Measurements from ENCODE around the gene VAV2.

VAV2 gene

DNA sequence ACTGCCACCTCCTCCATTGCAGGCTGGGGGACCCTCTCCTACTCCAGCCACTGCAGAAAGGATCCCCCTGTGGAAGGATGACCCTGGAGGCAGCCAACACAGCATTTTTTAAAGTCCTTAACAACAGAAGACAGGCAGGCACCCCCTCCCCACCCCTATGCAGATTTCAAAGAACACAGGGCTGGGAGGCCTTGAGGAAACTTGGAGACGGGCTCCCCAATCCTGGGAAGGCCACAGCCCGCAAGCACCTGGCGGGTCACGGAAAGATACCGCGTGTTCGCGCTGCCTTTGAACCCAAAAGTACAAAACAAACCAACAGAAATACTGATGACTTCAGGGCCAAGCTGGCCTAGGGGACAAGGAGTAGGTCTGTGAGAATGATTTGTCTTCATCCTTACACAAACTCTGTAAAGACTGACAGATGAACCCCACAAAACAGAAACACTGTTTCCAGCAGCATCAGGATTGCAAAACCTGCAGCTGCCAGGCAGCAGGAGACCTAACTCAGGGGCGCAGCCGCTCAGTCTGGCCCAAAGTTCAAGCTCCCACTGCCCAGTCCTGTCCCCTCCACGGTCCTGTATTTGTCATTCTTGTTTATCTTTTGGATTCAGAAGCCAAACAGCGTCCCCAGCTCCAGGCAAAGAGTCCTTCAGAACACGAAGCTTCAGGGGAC lies 13.8 kb downstream of the VAV2 start:
- Histone ChIP-seq H3K4me1 (ENCODE audit: control insufficient read depth, insufficient read depth, low read length, poor library complexity, severe bottlenecking) (peaks cover 36% of the 10 kb centered on the region), H3K27ac (ENCODE audit: low read depth, low read length, severe bottlenecking) (peak overlapping the region; percentile 16), H3K9me3 (ENCODE audit: control insufficient read depth, low read length) (no peaks in the 10 kb centered on the region), H3K4me3 (ENCODE audit: extremely low read depth, insufficient read depth, low read length, poor library complexity, severe bottlenecking) (no peak overlapping the region), H3K36me3 (ENCODE audit: control insufficient read depth, insufficient read depth, low read length) (peaks cover 8% of the 10 kb centered on the region)
- WGBS, 2 experiments (ENCODE audit: insufficient coverage in 2 of 2): 88 to 90% methylated on average over 5 of the region's 13 CpGs

GRCh38 chr9:133977421-133978201 lies 14.5 kb downstream of the VAV2 start:
- no peak overlapping the region for H3K4me3 ChIP-seq (ENCODE audit: extremely low read depth, insufficient read depth, low read length, poor library complexity, severe bottlenecking)
- WGBS, 2 experiments (ENCODE audit: insufficient coverage in 2 of 2): 93 to 95% methylated on average over 26 of the region's 26 CpGs
- no peaks in the 10 kb centered on the region for H3K9me3 ChIP-seq (ENCODE audit: control insufficient read depth, low read length)
- no peak overlapping the region for H3K27ac ChIP-seq (ENCODE audit: low read depth, low read length, severe bottlenecking)
- peaks cover 8% of the 10 kb centered on the region for H3K36me3 ChIP-seq (ENCODE audit: control insufficient read depth, insufficient read depth, low read length)
- H3K4me1 ChIP-seq (ENCODE audit: control insufficient read depth, insufficient read depth, low read length, poor library complexity, severe bottlenecking): peaks cover 36% of the 10 kb centered on the region

GRCh38 chr9:133976887-133977286 lies 15.2 kb downstream of the VAV2 start:
- peaks cover 8% of the 10 kb centered on the region for H3K36me3 ChIP-seq (ENCODE audit: control insufficient read depth, insufficient read depth, low read length)
- H3K4me3 ChIP-seq (ENCODE audit: extremely low read depth, insufficient read depth, low read length, poor library complexity, severe bottlenecking): no peak overlapping the region
- H3K9me3 ChIP-seq (ENCODE audit: control insufficient read depth, low read length): no peaks in the 10 kb centered on the region
- no peak overlapping the region for H3K27ac ChIP-seq (ENCODE audit: low read depth, low read length, severe bottlenecking)
- WGBS, 2 experiments (ENCODE audit: insufficient coverage in 2 of 2): 95% methylated on average over 9 of the region's 9 CpGs
- peaks cover 32% of the 10 kb centered on the region for H3K4me1 ChIP-seq (ENCODE audit: control insufficient read depth, insufficient read depth, low read length, poor library complexity, severe bottlenecking)

- Histone ChIP-seq H3K36me3 (ENCODE audit: control insufficient read depth, insufficient read depth, low read length) (peaks cover 8% of the 10 kb centered on the region), H3K27ac (ENCODE audit: low read depth, low read length, severe bottlenecking) (no peak overlapping the region), H3K9me3 (ENCODE audit: control insufficient read depth, low read length) (no peaks in the 10 kb centered on the region), H3K4me3 (ENCODE audit: extremely low read depth, insufficient read depth, low read length, poor library complexity, severe bottlenecking) (no peak overlapping the region), H3K4me1 (ENCODE audit: control insufficient read depth, insufficient read depth, low read length, poor library complexity, severe bottlenecking) (peaks cover 37% of the 10 kb centered on the region)
- WGBS, 2 experiments (ENCODE audit: insufficient coverage in 2 of 2): 96% methylated on average over 12 to 14 of the region's 17 CpGs
Observed at GRCh38 chr9:133976191-133976861, 15.8 kb downstream of the VAV2 start.

DNA sequence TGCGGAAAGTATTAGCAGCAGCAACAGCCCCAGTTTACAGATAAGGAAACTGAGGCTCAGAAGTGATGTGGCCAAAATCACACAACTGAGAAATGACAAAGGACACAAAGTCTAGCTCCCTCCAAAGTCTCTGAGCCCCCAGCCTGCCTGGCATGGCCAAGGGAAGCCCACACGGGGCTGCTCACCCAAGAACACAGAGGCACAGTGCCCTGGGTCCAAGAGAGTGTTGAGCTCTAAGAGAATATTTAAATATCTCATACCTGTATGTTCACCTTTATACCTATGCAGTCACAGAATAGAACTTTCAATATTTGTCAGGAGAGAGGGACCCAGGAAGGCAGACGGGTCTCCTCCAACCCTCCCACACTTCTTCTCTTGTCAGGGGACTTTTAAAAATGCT lies 16.6 kb downstream of the VAV2 start:
- no peak overlapping the region for H3K4me3 ChIP-seq (ENCODE audit: extremely low read depth, insufficient read depth, low read length, poor library complexity, severe bottlenecking)
- WGBS, 2 experiments (ENCODE audit: insufficient coverage in 2 of 2): 87 to 100% methylated on average over 1 to 2 of the region's 3 CpGs
- H3K36me3 ChIP-seq (ENCODE audit: control insufficient read depth, insufficient read depth, low read length): peaks cover 8% of the 10 kb centered on the region
- H3K4me1 ChIP-seq (ENCODE audit: control insufficient read depth, insufficient read depth, low read length, poor library complexity, severe bottlenecking): peaks cover 41% of the 10 kb centered on the region
- no peaks in the 10 kb centered on the region for H3K9me3 ChIP-seq (ENCODE audit: control insufficient read depth, low read length)
- no peak overlapping the region for H3K27ac ChIP-seq (ENCODE audit: low read depth, low read length, severe bottlenecking)

DNA sequence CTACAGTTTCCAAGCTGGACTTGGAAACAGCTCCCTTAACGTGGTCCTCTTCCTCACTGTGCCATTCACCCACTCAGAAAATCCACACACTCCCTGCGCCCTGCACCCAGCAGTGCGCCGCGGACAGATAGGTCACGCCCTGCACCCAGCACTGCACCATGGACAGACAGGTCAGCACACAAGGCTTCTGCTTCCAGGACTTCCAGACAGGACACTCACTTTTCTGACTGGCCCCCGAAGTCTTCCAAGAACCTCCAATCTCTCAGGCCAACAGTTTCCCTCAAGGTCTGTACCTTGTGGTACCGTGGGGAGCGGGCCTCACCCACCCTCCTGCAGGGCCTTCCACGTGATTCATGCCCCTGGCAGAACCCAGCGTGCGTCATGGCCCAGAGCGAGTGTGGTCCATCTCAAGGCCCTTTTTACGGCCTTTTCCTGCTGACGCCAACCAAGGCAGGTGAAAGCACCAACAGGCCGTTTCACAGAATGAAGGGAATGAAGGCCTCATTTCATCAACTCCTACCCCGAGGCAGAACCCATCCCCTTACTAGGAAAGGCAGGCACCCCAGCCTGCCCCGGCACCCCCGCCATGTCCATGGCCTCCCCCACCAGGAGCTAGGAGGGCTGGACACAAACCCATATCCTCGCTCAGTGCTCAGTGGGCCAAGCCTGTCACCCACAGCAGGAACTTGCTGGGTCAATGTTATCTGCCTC lies 17.3 kb downstream of the VAV2 start:
- peaks cover 38% of the 10 kb centered on the region for H3K4me1 ChIP-seq (ENCODE audit: control insufficient read depth, insufficient read depth, low read length, poor library complexity, severe bottlenecking)
- H3K4me3 ChIP-seq (ENCODE audit: extremely low read depth, insufficient read depth, low read length, poor library complexity, severe bottlenecking): no peak overlapping the region
- WGBS, 2 experiments (ENCODE audit: insufficient coverage in 2 of 2): 93 to 98% methylated on average over 15 to 19 of the region's 20 CpGs
- H3K27ac ChIP-seq (ENCODE audit: low read depth, low read length, severe bottlenecking): no peak overlapping the region
- H3K9me3 ChIP-seq (ENCODE audit: control insufficient read depth, low read length): no peaks in the 10 kb centered on the region
- peaks cover 8% of the 10 kb centered on the region for H3K36me3 ChIP-seq (ENCODE audit: control insufficient read depth, insufficient read depth, low read length)

DNA sequence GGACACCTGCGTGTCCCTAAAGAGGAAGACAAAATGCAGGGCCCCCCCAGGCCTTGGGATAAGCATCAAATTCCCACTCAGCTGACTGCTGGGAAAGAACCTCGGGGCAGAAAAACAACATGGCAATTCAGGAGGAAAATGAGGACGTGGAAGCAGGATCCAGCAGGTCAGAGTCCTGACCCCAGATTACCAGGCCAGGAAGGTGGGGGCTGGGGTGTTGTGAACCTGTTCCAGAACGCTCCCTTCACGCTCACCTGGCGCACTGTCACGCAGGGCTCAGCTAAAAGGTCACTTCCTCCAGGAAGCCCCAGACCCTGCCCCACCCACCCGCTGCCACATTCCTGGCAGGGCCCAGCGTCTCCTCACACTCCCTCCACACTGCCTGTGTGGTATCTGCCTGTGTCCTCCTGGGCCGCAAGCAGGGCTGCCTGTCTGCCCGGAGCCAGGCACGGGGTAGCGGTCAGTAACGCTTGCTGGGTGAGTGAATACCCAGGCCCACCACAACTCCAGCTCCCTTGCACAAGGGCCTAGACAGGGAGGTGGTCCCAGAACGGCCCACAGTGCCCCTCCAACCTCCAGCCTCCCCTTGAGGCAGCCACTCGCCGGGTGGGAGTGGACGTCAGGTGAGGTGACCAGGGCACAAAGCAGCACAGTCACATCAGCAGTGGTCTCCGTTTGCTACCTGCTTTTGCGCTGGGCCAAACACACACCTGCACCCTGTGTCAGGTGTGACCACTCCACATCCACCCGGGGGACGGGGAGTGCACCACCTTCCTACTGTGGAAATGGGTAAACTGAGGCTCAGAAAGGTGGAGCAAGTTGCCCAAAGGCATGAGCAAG lies 18.1 kb downstream of the VAV2 start:
- no peak overlapping the region for H3K27ac ChIP-seq (ENCODE audit: low read depth, low read length, severe bottlenecking)
- H3K36me3 ChIP-seq (ENCODE audit: control insufficient read depth, insufficient read depth, low read length): peaks cover 8% of the 10 kb centered on the region
- H3K4me3 ChIP-seq (ENCODE audit: extremely low read depth, insufficient read depth, low read length, poor library complexity, severe bottlenecking): no peak overlapping the region
- 88 to 90% methylated on average over 20 to 21 of the region's 22 CpGs for WGBS, 2 experiments (ENCODE audit: insufficient coverage in 2 of 2)
- H3K9me3 ChIP-seq (ENCODE audit: control insufficient read depth, low read length): no peaks in the 10 kb centered on the region
- peaks cover 30% of the 10 kb centered on the region for H3K4me1 ChIP-seq (ENCODE audit: control insufficient read depth, insufficient read depth, low read length, poor library complexity, severe bottlenecking)

GRCh38 chr9:133973111-133973790 lies 18.9 kb downstream of the VAV2 start:
- Histone ChIP-seq H3K36me3 (ENCODE audit: control insufficient read depth, insufficient read depth, low read length) (peaks cover 8% of the 10 kb centered on the region), H3K4me1 (ENCODE audit: control insufficient read depth, insufficient read depth, low read length, poor library complexity, severe bottlenecking) (peaks cover 27% of the 10 kb centered on the region), H3K4me3 (ENCODE audit: extremely low read depth, insufficient read depth, low read length, poor library complexity, severe bottlenecking) (no peak overlapping the region), H3K27ac (ENCODE audit: low read depth, low read length, severe bottlenecking) (no peak overlapping the region), H3K9me3 (ENCODE audit: control insufficient read depth, low read length) (no peaks in the 10 kb centered on the region)
- 94 to 98% methylated on average over 18 to 20 of the region's 24 CpGs for WGBS, 2 experiments (ENCODE audit: insufficient coverage in 2 of 2)

DNA sequence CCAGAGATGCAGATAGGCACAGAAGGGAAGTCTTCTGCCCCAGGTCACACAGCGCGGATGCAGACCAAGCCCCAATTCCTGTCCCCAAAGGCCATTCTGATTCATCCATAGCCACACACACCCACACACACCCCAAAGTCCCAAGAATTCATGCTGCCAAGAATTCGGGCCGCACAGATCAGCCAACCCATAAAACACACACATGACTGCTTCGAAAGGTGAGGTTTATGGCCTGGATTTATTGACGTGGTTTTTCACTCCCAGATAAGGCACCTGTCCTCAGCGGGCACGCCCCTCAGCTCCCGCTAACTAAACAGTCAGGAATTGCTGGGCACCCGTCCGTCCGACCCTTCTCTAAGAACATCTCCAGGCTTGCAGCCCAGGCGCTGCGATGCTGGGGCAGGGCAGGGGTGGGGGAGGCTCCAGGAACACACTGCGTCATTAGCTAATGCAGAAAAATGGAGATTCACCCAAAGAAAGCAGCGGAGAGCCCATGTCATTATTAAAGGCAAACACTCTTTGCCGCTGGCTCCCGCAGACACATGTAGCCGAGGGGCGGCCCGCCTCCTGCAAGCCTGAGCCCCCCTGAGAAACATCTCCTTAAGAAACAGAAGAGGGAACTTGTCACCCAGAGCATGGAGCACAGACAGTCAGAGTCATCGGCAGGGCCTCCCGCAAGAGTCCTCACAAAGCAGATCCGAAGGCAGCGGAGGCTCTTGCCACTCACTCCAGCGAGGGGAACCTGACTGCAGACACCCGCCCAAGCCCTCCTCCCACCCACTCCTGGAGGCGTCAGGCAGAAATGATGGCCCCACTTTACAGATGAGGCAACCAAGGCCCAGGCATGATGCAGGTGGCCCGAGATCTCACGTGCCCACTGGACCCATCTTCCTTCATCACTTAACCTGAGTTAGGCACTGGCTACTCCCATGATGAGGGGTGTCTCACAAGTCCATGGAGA lies 19.9 kb downstream of the VAV2 start:
- no peak overlapping the region for H3K27ac ChIP-seq (ENCODE audit: low read depth, low read length, severe bottlenecking)
- peaks cover 27% of the 10 kb centered on the region for H3K4me1 ChIP-seq (ENCODE audit: control insufficient read depth, insufficient read depth, low read length, poor library complexity, severe bottlenecking)
- H3K4me3 ChIP-seq (ENCODE audit: extremely low read depth, insufficient read depth, low read length, poor library complexity, severe bottlenecking): no peak overlapping the region
- WGBS, 2 experiments (ENCODE audit: insufficient coverage in 2 of 2): 88 to 89% methylated on average over 24 to 28 of the region's 30 CpGs
- H3K9me3 ChIP-seq (ENCODE audit: control insufficient read depth, low read length): no peaks in the 10 kb centered on the region
- peaks cover 2% of the 10 kb centered on the region for H3K36me3 ChIP-seq (ENCODE audit: control insufficient read depth, insufficient read depth, low read length)

All from mesodermal cell (in vitro differentiated cells).